OCI-LY7 (cell line): Measurements from ENCODE around the gene EME1. TPM values are rescaled to one million over a fixed set of nuclear protein-coding genes. Genes with fewer than 3 reads are reported as not detected.

ENCODE experiments used
- BruUV-seq: library from RNA; stranded (reverse); fragments of 400-500 nt; replicated peaks from 2 replicates; lab custom pipeline; 2021; lab: Mats Ljungman, UMichigan
- CTCF ChIA-PET: fragments of 300-600 bp; sonication (Branson Sonifier 250); formaldehyde crosslinking; loops from one replicate; lab custom pipeline; 2022; ENCODE audit warnings: antibody characterized with exemption; ENCODE audit not compliant: unreplicated experiment; lab: Charles Lee
- POLR2A ChIA-PET: fragments of 300-600 bp; sonication (Branson Sonifier 250); formaldehyde crosslinking; loops from one replicate; lab custom pipeline; 2022; ENCODE audit warnings: antibody characterized with exemption; lab: Charles Lee
- DNase-seq: peaks from one replicate; pipeline ENCODE4 v3.0.0-alpha.2; 2015; ENCODE audit warnings: low spot score
- H2AFZ ChIP-seq: fragments of 200-600 bp; sonication (generic), shearing (Covaris generic); 2 replicates; pipeline ENCODE4 v1.6.1; 2014; ENCODE audit warnings: mild to moderate bottlenecking, antibody characterized with exemption, low read length, moderate library complexity
- H3K27ac ChIP-seq: fragments of 200-600 bp; sonication (generic); 2 replicates; pipeline ENCODE4 v1.5.1; 2014; ENCODE audit warnings: mixed run types, low read depth, mild to moderate bottlenecking, moderate library complexity, low read length, inconsistent platforms; ENCODE audit not compliant: poor library complexity, severe bottlenecking
- H3K36me3 ChIP-seq: fragments of 200-600 bp; sonication (generic); 2 replicates; pipeline ENCODE4 v1.6.1; 2014; ENCODE audit warnings: mild to moderate bottlenecking, antibody characterized with exemption, low read length, moderate library complexity, mixed read lengths; ENCODE audit not compliant: insufficient read depth
- H3K4me1 ChIP-seq: fragments of 200-600 bp; sonication (generic); 2 replicates; pipeline ENCODE4 v1.5.1; 2014; ENCODE audit warnings: mild to moderate bottlenecking, low read length; ENCODE audit not compliant: insufficient read depth, poor library complexity, severe bottlenecking
- H3K4me2 ChIP-seq: fragments of 200-600 bp; sonication (generic); 2 replicates; pipeline ENCODE4 v1.6.1; 2014; ENCODE audit warnings: mild to moderate bottlenecking, low read length
- H3K4me3 ChIP-seq: fragments of 200-600 bp; sonication (generic); 2 replicates; pipeline ENCODE4 v1.5.1; 2014; ENCODE audit warnings: mild to moderate bottlenecking, low read depth, low read length; ENCODE audit not compliant: poor library complexity, severe bottlenecking
- H3K79me2 ChIP-seq: fragments of 200-600 bp; sonication (generic); 2 replicates; pipeline ENCODE4 v1.6.1; 2016; ENCODE audit warnings: low read depth, mild to moderate bottlenecking, low read length, moderate library complexity, mixed read lengths; ENCODE audit not compliant: insufficient read depth
- H3K9me2 ChIP-seq: fragments of 200-600 bp; sonication (generic); 2 replicates; pipeline ENCODE4 v1.6.1; 2016; ENCODE audit warnings: mild to moderate bottlenecking, low read length, mixed read lengths; ENCODE audit not compliant: insufficient read depth
- H3K9me3 ChIP-seq: fragments of 200-600 bp; sonication (generic); 2 replicates; pipeline ENCODE4 v1.6.1; 2014; ENCODE audit warnings: mild to moderate bottlenecking, mixed run types, low read length, mixed read lengths
- H4K20me1 ChIP-seq: fragments of 200-600 bp; sonication (generic); 2 replicates; pipeline ENCODE4 v1.6.1; 2014; ENCODE audit warnings: mild to moderate bottlenecking, antibody characterized with exemption, low read length, moderate library complexity, mixed read lengths; ENCODE audit not compliant: insufficient read depth
- CTCF ChIP-seq: fragments of 200-600 bp; sonication (generic); conservative IDR thresholded peaks from 2 replicates; pipeline ENCODE4 v1.5.1; 2014; ENCODE audit warnings: mild to moderate bottlenecking, antibody characterized with exemption, low read length, moderate library complexity, mixed read lengths
- EZH2phosphoT487 ChIP-seq: fragments of 200-600 bp; sonication (generic); IDR thresholded peaks from 2 replicates; pipeline ENCODE4 v1.6.1; 2018; ENCODE audit warnings: low read depth, borderline replicate concordance, mild to moderate bottlenecking, mixed run types, antibody characterized with exemption, low read length, moderate library complexity, mixed read lengths
- intact Hi-C: fragments of 100-400 bp; cut with micrococcal nuclease; formaldehyde crosslinking; loops from one replicate; pipeline ENCODE4 v1.10.0; 2022; ENCODE audit not compliant: unreplicated experiment
- total RNA-seq, 2 experiments: library from RNA; depleted of rRNA in 1 of 2; stranded (reverse); fragments of >200 nt in 1 of 2; shearing (Covaris generic) in 1 of 2; gene quantifications; 2 replicates each; pipeline ENCODE4 v1.2.3, GENCODE V29; 2014 to 2022

The EME1 gene
- total RNA-seq, 2 experiments from 2014 or later, result 25.2 to 34.2 TPM

- CTCF ChIA-PET, result no interaction called here
- Histone ChIP-seq H4K20me1 (no peaks in the 10 kb centered on the region), H3K9me2 (no peaks in the 10 kb centered on the region), H3K36me3 (no peaks in the 10 kb centered on the region), H3K4me1 (peaks cover 16% of the 10 kb centered on the region), H2AFZ (no peak overlapping the region), H3K9me3 (no peaks in the 10 kb centered on the region), H3K4me3 (peak overlapping the region; percentile 82), H3K4me2 (peak overlapping the region; percentile 98; the same call in 1 of the 2 replicates), H3K27ac (no peak overlapping the region), H3K79me2 (no peaks in the 10 kb centered on the region; the same call in 1 of the 2 replicates)
- DNase-seq, result no peak
- no TSS peak for BruUV-seq
- no peak for TF ChIP-seq EZH2phosphoT487
- no peak for TF ChIP-seq CTCF
- POLR2A ChIA-PET, result no interaction called here
- intact Hi-C loops, result loop anchor here (5.0 kb wide), 1 partner anchor 129 kb away; the partner anchor contains the start of gene RSAD1
Measured at GRCh38 chr17:50347894-50348291, 25.1 kb upstream of the EME1 start.

- TF ChIP-seq EZH2phosphoT487 (no peak), CTCF (no peak)
- H3K9me2 ChIP-seq, result no peaks in the 10 kb centered on the region
- H2AFZ ChIP-seq, result no peak overlapping the region
- no TSS peak for BruUV-seq
- no peaks in the 10 kb centered on the region for H4K20me1 ChIP-seq
- DNase-seq, result no peak
- intact Hi-C loops, result loop anchor here (5.0 kb wide), 1 partner anchor 129 kb away; the partner anchor contains the start of gene RSAD1
- no peaks in the 10 kb centered on the region; the same call in 1 of the 2 replicates for H3K79me2 ChIP-seq
- no peaks in the 10 kb centered on the region for H3K36me3 ChIP-seq
- H3K4me2 ChIP-seq, result no peak overlapping the region
- POLR2A ChIA-PET, result interaction anchor here (0.6 kb wide), 1 partner anchor 164 kb away, joined by 6 read pairs; no protein-coding TSS in a partner anchor
- CTCF ChIA-PET, result no interaction called here
- no peak overlapping the region for H3K4me3 ChIP-seq
- H3K27ac ChIP-seq, result no peak overlapping the region
- H3K9me3 ChIP-seq, result no peaks in the 10 kb centered on the region
- peaks cover 16% of the 10 kb centered on the region for H3K4me1 ChIP-seq
Measured at GRCh38 chr17:50348522-50349242, 24.3 kb upstream of the EME1 start.

- H3K27ac ChIP-seq, result no peak overlapping the region
- TF ChIP-seq EZH2phosphoT487 (no peak), CTCF (no peak)
- no peak overlapping the region for H2AFZ ChIP-seq
- no peak for DNase-seq
- H3K4me3 ChIP-seq, result no peak overlapping the region
- ChIA-PET POLR2A (interaction anchor here (0.7 kb wide), 1 partner anchor 284 kb away, joined by 4 read pairs; no protein-coding TSS in a partner anchor), CTCF (no interaction called here)
- H3K9me3 ChIP-seq, result no peaks in the 10 kb centered on the region
- no peaks in the 10 kb centered on the region for H3K36me3 ChIP-seq
- H3K4me2 ChIP-seq, result no peak overlapping the region
- intact Hi-C loops, result loop anchor here (5.0 kb wide), 1 partner anchor 128 kb away; the partner anchor contains the start of gene RSAD1
- H3K9me2 ChIP-seq, result no peaks in the 10 kb centered on the region
- H4K20me1 ChIP-seq, result no peaks in the 10 kb centered on the region
- H3K79me2 ChIP-seq, result no peaks in the 10 kb centered on the region; the same call in 1 of the 2 replicates
- peaks cover 16% of the 10 kb centered on the region for H3K4me1 ChIP-seq
- no TSS peak for BruUV-seq
Measured at GRCh38 chr17:50349243-50349600, 23.8 kb upstream of the EME1 start.
